HG03135 (cell line): ENCODE results near the gene ANAPC15.

Experiments used
- ATAC-seq: cut with Tn5 transposase; IDR thresholded peaks from one replicate; pipeline ENCODE4 v1.9.1; 2021; ENCODE audit warnings: mild to moderate bottlenecking, moderate library complexity; ENCODE audit not compliant: unreplicated experiment

Gene ANAPC15

GRCh38 chr11:72127923-72128322, 15.4 kb upstream of the ANAPC15 start:
- no peak for ATAC-seq

GRCh38 chr11:72125956-72126355, 13.5 kb upstream of the ANAPC15 start:
- ATAC-seq: no peak

GRCh38 chr11:72124046-72124445, 11.6 kb upstream of the ANAPC15 start:
- no peak for ATAC-seq

- ATAC-seq: no peak
These were observed 10.7 kb upstream of the ANAPC15 start for GRCh38 chr11:72123117-72123653.

- no peak for ATAC-seq
These were observed 10.1 kb upstream of the ANAPC15 start for GRCh38 chr11:72122607-72123006.

GRCh38 chr11:72120930-72121329, 8.4 kb upstream of the ANAPC15 start:
- no peak for ATAC-seq

- no peak for ATAC-seq
These were observed 6.7 kb upstream of the ANAPC15 start for GRCh38 chr11:72119198-72119597.

GRCh38 chr11:72116019-72116755, 3.7 kb upstream of the ANAPC15 start:
- ATAC-seq: no peak

- no peak for ATAC-seq
These were observed 2.1 kb upstream of the ANAPC15 start for GRCh38 chr11:72114570-72114969.

GRCh38 chr11:72112978-72113808, 698 bp upstream of the ANAPC15 start:
- no peak for ATAC-seq

GRCh38 chr11:72111300-72112142, 974 bp downstream of the ANAPC15 start:
- no peak for ATAC-seq

GRCh38 chr11:72105888-72106287, 6.6 kb downstream of the ANAPC15 start, which contains the start of gene TOMT:
TSS of gene TOMT (plus strand) at chr11:72105924. CDS start at chr11:72105952, 28 bp downstream.
- no peak for ATAC-seq

- no peak for ATAC-seq
These were observed 8.7 kb downstream of the ANAPC15 start for GRCh38 chr11:72103754-72104167.

GRCh38 chr11:72102946-72103753, 9.3 kb downstream of the ANAPC15 start, which contains the start of gene LAMTOR1:
TSS of gene LAMTOR1 (minus strand) at chr11:72103297. CDS start at chr11:72103224, 73 bp downstream.
- ATAC-seq: peak; percentile 83

GRCh38 chr11:72102631-72102945, 9.9 kb downstream of the ANAPC15 start:
- peak; percentile 5 for ATAC-seq

- no peak for ATAC-seq
These were observed 10.3 kb downstream of the ANAPC15 start for GRCh38 chr11:72102162-72102561.

GRCh38 chr11:72100462-72100861, 12.0 kb downstream of the ANAPC15 start:
- ATAC-seq: no peak

- ATAC-seq: no peak
These were observed 12.5 kb downstream of the ANAPC15 start for GRCh38 chr11:72100009-72100408.

- ATAC-seq: no peak
These were observed 13.8 kb downstream of the ANAPC15 start for GRCh38 chr11:72098741-72099140.

GRCh38 chr11:72091292-72091691, 21.2 kb downstream of the ANAPC15 start:
- ATAC-seq: no peak
